Pancreas (tissue), 10 donors: ENCODE measurements around the gene CCDC15. TPM values are rescaled to one million over a fixed set of nuclear protein-coding genes. Genes with fewer than 3 reads are reported as not detected.

ENCODE experiments used
- ATAC-seq, 4 donors: fragments of 200-7000 bp; cut with Tn5 transposase; one replicate each; pipeline versions ENCODE4 v1.8.0 to v1.9.1; 2020; ENCODE audit warnings: mild to moderate bottlenecking in 4 of 4, moderate library complexity in 4 of 4
- DNase-seq, 6 donors: peaks; one replicate each; pipeline ENCODE4 v3.0.0-alpha.2; 2020
- FAIRE-seq: peaks from 2 replicates; lab custom pipeline; 2012; peaks lifted over from hg19 to GRCh38; lab: Jason Lieb, UNC
- H3K27ac ChIP-seq, 4 donors: fragments of 200-600 bp; sonication (generic); 1 replicate in 3 of 4; 2 replicates in 1 of 4; pipeline versions ENCODE4 v1.5.0 to v1.8.0; 2020
- H3K27me3 ChIP-seq, 4 donors: fragments of 200-600 bp; one replicate each; pipeline ENCODE4 v1.8.0; 2021
- H3K36me3 ChIP-seq, 3 donors: fragments of 200-600 bp; sonication (generic) in 1 of 3; one replicate each; pipeline versions ENCODE4 v1.5.0 to v1.8.0; 2020 to 2021
- H3K4me1 ChIP-seq, 3 donors: fragments of 200-600 bp; one replicate each; pipeline ENCODE4 v1.8.0; 2021
- H3K4me3 ChIP-seq, 4 donors: fragments of 200-600 bp; sonication (generic) in 2 of 4; one replicate each; pipeline versions ENCODE4 v1.5.0 to v1.8.0; 2020 to 2021
- H3K9me3 ChIP-seq, 4 donors: fragments of 200-600 bp; one replicate each; pipeline ENCODE4 v1.8.0; 2021
- WGBS, 2 donors: extraction: QIAGEN DNeasy Blood & Tissue Kit; methylation state at CpG; one replicate each; pipeline ENCODE4 v1.1.7; 2013; 5-methylcytosine and 5-hydroxymethylcytosine counted together
- intact Hi-C, 3 donors: fragments of 100-400 bp; cut with DNase I; formaldehyde crosslinking; loops; one replicate each; pipeline versions ENCODE4 v1.11.1 to v1.14.2; 2022
- polyA plus RNA-seq, 2 donors: library from polyadenylated mRNA; stranded (reverse); fragments of 200-250 nt; gene quantifications; one replicate each; pipeline ENCODE4 v1.2.3, GENCODE V29; 2013
- total RNA-seq, 6 donors: library from RNA; stranded (reverse); fragmentation: NEBNext Ultra II Directional in 4 of 6; extraction: Animal tissue kit (Norgen Biotek cat#: 25700) in 4 of 6; gene quantifications; one replicate each; pipeline versions ENCODE4 v1.2.1 to v1.2.4, GENCODE V29; 2021 to 2023
- TF ChIP-seq, protein P1 (sequence below), 4 donors: fragments of 200-600 bp; sonication (generic) in 3 of 4; IDR thresholded peaks; one replicate each; pipeline versions ENCODE4 v1.5.0 to v1.8.0; 2021; ENCODE audit warnings: antibody characterized with exemption in 4 of 4
- donor health status: healthy with polysubstance abuse.
- donor health status: DM: no; HTN: no; CAD: no; lungs with moderate emphysema.
- donor health status: DM: no; HTN: no; CAD: no.
- donor health status: control.
- donor health status: control.
- donor health status: Bipolar disorder and iron deficiency.
- donor health status: DM: yes; HTN: yes; CAD: no.
- donor health status: DM: no; HTN: no; CAD: no.
- donor health status: DM: no; HTN: no; CAD: no.
- donor health status: DM: yes; HTN: yes; CAD: no.

Gene CCDC15, protein sequence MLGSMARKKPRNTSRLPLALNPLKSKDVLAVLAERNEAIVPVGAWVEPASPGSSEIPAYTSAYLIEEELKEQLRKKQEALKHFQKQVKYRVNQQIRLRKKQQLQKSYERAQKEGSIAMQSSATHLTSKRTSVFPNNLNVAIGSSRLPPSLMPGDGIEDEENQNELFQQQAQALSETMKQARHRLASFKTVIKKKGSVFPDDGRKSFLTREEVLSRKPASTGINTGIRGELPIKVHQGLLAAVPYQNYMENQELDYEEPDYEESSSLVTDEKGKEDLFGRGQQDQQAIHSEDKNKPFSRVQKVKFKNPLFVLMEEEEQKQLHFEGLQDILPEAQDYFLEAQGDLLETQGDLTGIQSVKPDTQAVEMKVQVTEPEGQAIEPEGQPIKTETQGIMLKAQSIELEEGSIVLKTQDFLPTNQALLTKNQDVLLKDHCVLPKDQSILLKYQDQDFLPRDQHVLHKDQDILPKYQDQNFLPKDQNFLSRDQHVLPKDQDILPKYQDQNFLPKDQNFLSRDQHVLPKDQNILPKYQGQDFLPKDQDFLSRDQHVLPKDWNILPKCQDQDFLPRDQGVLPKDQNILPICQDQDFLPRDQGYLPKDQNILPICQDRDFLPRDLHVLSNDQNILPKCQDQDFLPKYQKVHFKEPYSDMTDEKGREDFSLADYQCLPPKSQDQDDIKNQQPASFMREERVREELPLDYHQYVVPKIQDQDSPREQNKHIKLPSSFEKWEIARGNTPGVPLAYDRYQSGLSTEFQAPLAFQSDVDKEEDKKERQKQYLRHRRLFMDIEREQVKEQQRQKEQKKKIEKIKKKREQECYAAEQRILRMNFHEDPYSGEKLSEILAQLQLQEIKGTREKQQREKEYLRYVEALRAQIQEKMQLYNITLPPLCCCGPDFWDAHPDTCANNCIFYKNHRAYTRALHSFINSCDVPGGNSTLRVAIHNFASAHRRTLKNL
- 1 to 10 TPM in 2 of 6 donors, under 1 TPM in 4; 0.55 to 1.4 (median 0.76) TPM for total RNA-seq
- polyA plus RNA-seq = under 1 TPM; 0.23 to 0.80 TPM

GRCh38 chr11:124953753-124954589 is at the start of gene CCDC15:
Gene CCDC15, plus strand, starts transcription at chr11:124954202. Its CDS starts 531 bp downstream, at chr11:124954733.
- Histone ChIP-seq H3K9me3 (no peaks in the 10 kb centered on the region), H3K36me3 (no peaks in the 10 kb centered on the region), H3K27ac (peak within 1 kb of the TSS; percentile 39 to 71 (median 60)), H3K27me3 (no peaks in the 10 kb centered on the region), H3K4me3 (peak within 1 kb of the TSS; percentile 61 to 78 (median 70)), H3K4me1 (no peaks in the 10 kb centered on the region)
- TF ChIP-seq, protein P1, sequence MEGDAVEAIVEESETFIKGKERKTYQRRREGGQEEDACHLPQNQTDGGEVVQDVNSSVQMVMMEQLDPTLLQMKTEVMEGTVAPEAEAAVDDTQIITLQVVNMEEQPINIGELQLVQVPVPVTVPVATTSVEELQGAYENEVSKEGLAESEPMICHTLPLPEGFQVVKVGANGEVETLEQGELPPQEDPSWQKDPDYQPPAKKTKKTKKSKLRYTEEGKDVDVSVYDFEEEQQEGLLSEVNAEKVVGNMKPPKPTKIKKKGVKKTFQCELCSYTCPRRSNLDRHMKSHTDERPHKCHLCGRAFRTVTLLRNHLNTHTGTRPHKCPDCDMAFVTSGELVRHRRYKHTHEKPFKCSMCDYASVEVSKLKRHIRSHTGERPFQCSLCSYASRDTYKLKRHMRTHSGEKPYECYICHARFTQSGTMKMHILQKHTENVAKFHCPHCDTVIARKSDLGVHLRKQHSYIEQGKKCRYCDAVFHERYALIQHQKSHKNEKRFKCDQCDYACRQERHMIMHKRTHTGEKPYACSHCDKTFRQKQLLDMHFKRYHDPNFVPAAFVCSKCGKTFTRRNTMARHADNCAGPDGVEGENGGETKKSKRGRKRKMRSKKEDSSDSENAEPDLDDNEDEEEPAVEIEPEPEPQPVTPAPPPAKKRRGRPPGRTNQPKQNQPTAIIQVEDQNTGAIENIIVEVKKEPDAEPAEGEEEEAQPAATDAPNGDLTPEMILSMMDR (IDR thresholded peaks at IDR 0.05) = no peak
- peak; percentile 100 for ATAC-seq
- WGBS, 2 donors = 0% methylated on average over 48 to 54 of the region's 54 CpGs
- FAIRE-seq = peak; percentile 86
- DNase-seq = peak; percentile 94 to 99 (median 95)
- intact Hi-C loops = loop anchor here in 1 of 3 donors (10.0 kb wide), 1 partner anchor 391 kb away; no protein-coding TSS in a partner anchor

- Histone ChIP-seq H3K27ac (no peak overlapping the region), H3K4me1 (no peaks in the 10 kb centered on the region), H3K36me3 (no peaks in the 10 kb centered on the region), H3K9me3 (no peaks in the 10 kb centered on the region), H3K4me3 (no peak overlapping the region), H3K27me3 (no peaks in the 10 kb centered on the region)
- ATAC-seq (no peak), DNase-seq (no peak), FAIRE-seq (no peak)
- intact Hi-C loops = no loop called here
- WGBS, 2 donors = 72 to 78% methylated on average over 3 of the region's 3 CpGs
- TF ChIP-seq, protein P1 (IDR thresholded peaks at IDR 0.05) = no peak
Observed at GRCh38 chr11:124915541-124916369, 38.2 kb upstream of the CCDC15 start.

DNA sequence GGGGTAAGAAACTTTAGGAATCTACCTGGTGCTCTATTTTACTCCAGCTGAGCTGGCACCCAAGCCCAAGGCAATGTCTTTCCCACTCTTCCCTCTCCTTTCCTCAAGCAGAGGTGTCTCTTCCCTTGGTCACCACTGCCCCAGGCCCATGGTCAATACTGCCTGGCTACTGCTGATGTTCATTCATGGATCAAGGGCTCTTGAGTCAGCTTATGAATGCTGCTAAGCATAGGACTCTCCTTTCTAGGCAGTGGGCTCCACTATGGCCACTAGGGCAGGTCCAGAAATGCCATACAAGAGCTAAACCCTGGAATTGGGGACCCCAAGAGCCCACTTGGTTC is 37.7 kb upstream of the CCDC15 start:
- no peak for ATAC-seq
- no peak overlapping the region for H3K4me3 ChIP-seq
- DNase-seq = no peak
- no peaks in the 10 kb centered on the region for H3K36me3 ChIP-seq
- FAIRE-seq = no peak
- H3K4me1 ChIP-seq = no peaks in the 10 kb centered on the region
- H3K27ac ChIP-seq = no peak overlapping the region
- intact Hi-C loops = no loop called here
- TF ChIP-seq, protein P1 (IDR thresholded peaks at IDR 0.05) = no peak
- H3K27me3 ChIP-seq = peaks cover 0 to 3% (median 0%) of the 10 kb centered on the region in 4 donors
- no peaks in the 10 kb centered on the region for H3K9me3 ChIP-seq

- DNase-seq (no peak), ATAC-seq (no peak), FAIRE-seq (no peak)
- no peaks in the 10 kb centered on the region for H3K36me3 ChIP-seq
- H3K9me3 ChIP-seq = no peaks in the 10 kb centered on the region
- 64 to 73% methylated on average over 6 of the region's 6 CpGs for WGBS, 2 donors
- no peaks in the 10 kb centered on the region for H3K4me1 ChIP-seq
- no peak overlapping the region for H3K27ac ChIP-seq
- peaks cover 0 to 4% (median 0%) of the 10 kb centered on the region in 4 donors for H3K27me3 ChIP-seq
- H3K4me3 ChIP-seq = no peak overlapping the region
- TF ChIP-seq, protein P1 (IDR thresholded peaks at IDR 0.05) = no peak
- intact Hi-C loops = no loop called here
Observed at GRCh38 chr11:124917115-124917637, 36.8 kb upstream of the CCDC15 start.
